BLaER1 treated with 17β-estradiol and CSF1 and Interleukin-3, amounts not matched to agents 10 nM and 100 nM (cell line): Measurements from ENCODE around the gene CACNB2.

ENCODE experiments used
- H3K27ac ChIP-seq, 11 experiments: shearing (Covaris generic); formaldehyde crosslinking; 2 replicates each; pipeline ENCODE4 v1.8.1; 2022
- H3K27me3 ChIP-seq, 11 experiments: shearing (Covaris generic); formaldehyde crosslinking; 2 replicates each; pipeline ENCODE4 v1.8.1; 2022
- H3K36me3 ChIP-seq, 11 experiments: shearing (Covaris generic); formaldehyde crosslinking; 2 replicates each; pipeline ENCODE4 v1.8.1; 2022
- H3K4me1 ChIP-seq, 10 experiments: shearing (Covaris generic); formaldehyde crosslinking; 2 replicates each; pipeline ENCODE4 v1.8.1; 2022
- H3K4me2 ChIP-seq, 11 experiments: shearing (Covaris generic); formaldehyde crosslinking; 2 replicates each; pipeline ENCODE4 v1.8.1; 2022
- H3K4me3 ChIP-seq, 10 experiments: shearing (Covaris generic); formaldehyde crosslinking; 2 replicates each; pipeline ENCODE4 v1.8.1; 2022
- H3K9ac ChIP-seq, 11 experiments: shearing (Covaris generic); formaldehyde crosslinking; 2 replicates each; pipeline ENCODE4 v1.8.1; 2022
- H3K9me3 ChIP-seq, 11 experiments: shearing (Covaris generic); formaldehyde crosslinking; replicated peaks in 1 of 11; 2 replicates each; pipeline ENCODE4 v1.8.1; 2022
- H4K20me1 ChIP-seq, 11 experiments: shearing (Covaris generic); formaldehyde crosslinking; 2 replicates each; pipeline ENCODE4 v1.8.1; 2022
- Cebpa-rat ChIP-seq, 11 experiments: shearing (Covaris generic); IDR thresholded peaks; 2 replicates each; pipeline ENCODE4 v1.8.1; 2022

Gene CACNB2

DNA sequence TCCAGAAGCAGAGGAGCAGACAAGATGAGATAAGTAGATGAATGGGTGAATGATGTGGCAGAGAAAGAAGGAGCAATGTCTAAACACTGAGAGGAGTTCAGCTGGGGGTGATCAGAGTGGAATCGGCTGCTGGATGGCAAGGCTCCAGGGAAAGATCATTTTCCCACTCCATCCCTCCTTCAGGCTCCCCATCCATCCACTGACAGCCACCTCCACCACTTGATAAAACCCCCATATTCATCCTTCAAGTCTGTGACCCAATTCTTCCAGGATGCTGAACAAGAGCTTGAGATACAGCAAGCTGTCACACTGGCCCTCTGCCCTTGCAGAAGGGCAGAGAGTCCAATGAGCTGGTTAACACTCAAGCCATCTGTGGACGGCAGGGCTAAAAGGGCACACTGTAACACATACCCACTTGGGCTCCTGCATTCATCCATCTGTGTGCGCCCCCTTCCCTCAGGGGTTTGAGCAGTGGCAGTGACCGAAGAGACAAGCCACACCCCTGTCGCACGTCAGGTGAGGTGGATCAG lies 30.8 kb upstream of the CACNB2 start:
- Histone ChIP-seq H3K27ac (no peak overlapping the region), H3K27me3 (no peaks in the 10 kb centered on the region), H3K9ac (no peak overlapping the region), H3K9me3 (no peaks in the 10 kb centered on the region), H3K4me3 (no peak overlapping the region), H3K4me1 (no peaks in the 10 kb centered on the region), H4K20me1 (no peaks in the 10 kb centered on the region), H3K36me3 (no peaks in the 10 kb centered on the region), H3K4me2 (no peak overlapping the region)
- no peak for TF ChIP-seq Cebpa-rat (IDR thresholded peaks at IDR 0.05)

DNA sequence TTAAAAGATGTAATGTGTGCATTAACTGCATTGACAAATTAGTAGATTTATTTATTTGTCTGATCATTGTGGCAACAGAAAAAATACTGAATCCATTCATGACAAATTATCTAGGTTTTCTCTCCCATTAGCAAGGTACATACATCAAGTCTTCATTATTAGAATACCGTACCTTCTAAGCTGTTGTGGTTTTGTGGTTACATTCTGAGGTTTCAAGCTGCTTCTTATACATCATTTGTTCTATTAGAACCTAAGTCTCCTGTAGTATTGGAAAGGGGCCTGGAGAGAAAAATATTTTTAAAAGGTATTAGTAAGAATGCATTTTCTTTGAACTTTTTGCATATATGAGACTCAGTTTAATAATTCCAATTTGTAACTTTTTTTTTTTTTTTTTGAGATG lies 26.3 kb upstream of the CACNB2 start:
- Histone ChIP-seq H3K4me2 (no peak overlapping the region), H4K20me1 (no peaks in the 10 kb centered on the region), H3K9me3 (peaks cover 0 to 8% (median 2%) of the 10 kb centered on the region in 11 experiments; a peak in 7 of 22 replicates), H3K27me3 (no peaks in the 10 kb centered on the region), H3K4me3 (no peak overlapping the region), H3K27ac (no peak overlapping the region), H3K4me1 (no peaks in the 10 kb centered on the region), H3K36me3 (no peaks in the 10 kb centered on the region), H3K9ac (no peak overlapping the region)
- TF ChIP-seq Cebpa-rat (IDR thresholded peaks at IDR 0.05), result no peak

DNA sequence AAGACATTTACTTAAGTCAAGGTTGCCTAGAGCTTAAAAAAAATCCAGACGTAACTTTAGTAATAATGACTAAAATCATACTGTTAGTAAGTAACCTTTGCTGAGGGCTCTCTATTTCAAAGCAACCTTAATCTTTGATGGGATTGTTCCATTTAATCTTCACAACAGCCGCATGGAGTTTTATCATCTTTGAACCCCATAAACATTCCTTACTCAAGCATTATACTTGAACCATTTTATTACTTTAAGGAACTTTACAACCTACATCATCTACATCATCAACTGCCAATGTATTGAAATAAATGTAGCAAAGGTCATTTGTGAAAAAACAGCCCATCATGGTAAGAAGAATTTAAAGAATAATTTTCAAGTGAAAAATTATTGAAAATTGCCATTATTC lies 22.9 kb upstream of the CACNB2 start:
- Histone ChIP-seq H3K27ac (no peak overlapping the region), H3K9me3 (peaks cover 0 to 17% (median 5%) of the 10 kb centered on the region in 11 experiments; a peak in 8 of 22 replicates), H3K4me1 (no peaks in the 10 kb centered on the region), H3K36me3 (no peaks in the 10 kb centered on the region), H3K4me3 (no peak overlapping the region), H3K4me2 (no peak overlapping the region), H4K20me1 (no peaks in the 10 kb centered on the region), H3K9ac (no peak overlapping the region), H3K27me3 (no peaks in the 10 kb centered on the region)
- TF ChIP-seq Cebpa-rat (IDR thresholded peaks at IDR 0.05), result no peak

DNA sequence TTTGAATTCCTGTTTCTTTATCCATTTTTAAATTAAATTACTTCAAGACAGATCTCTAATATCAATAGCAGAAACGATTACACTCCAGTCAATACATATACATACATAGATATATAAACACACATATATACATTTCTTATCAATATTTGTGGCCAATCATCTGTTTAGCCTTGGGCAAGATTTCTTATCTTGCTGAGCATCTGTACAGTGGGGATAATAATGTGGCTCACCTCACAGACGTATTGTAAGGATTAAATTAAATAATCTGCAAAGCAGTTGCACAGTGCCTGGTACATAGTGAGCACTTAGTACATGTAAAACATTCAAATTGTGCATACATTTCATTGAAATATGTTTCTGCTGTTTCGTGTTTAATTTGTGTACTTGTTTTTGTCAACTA lies 17.5 kb upstream of the CACNB2 start:
- no peak for TF ChIP-seq Cebpa-rat (IDR thresholded peaks at IDR 0.05)
- no peak overlapping the region for H3K4me3 ChIP-seq
- H3K27me3 ChIP-seq, result no peaks in the 10 kb centered on the region
- no peaks in the 10 kb centered on the region for H3K36me3 ChIP-seq
- no peaks in the 10 kb centered on the region for H4K20me1 ChIP-seq
- no peak overlapping the region for H3K4me2 ChIP-seq
- H3K9me3 ChIP-seq, result peaks cover 0 to 17% (median 5%) of the 10 kb centered on the region in 11 experiments; a peak in 8 of 22 replicates
- no peak overlapping the region for H3K27ac ChIP-seq
- H3K9ac ChIP-seq, result no peak overlapping the region
- no peaks in the 10 kb centered on the region for H3K4me1 ChIP-seq

DNA sequence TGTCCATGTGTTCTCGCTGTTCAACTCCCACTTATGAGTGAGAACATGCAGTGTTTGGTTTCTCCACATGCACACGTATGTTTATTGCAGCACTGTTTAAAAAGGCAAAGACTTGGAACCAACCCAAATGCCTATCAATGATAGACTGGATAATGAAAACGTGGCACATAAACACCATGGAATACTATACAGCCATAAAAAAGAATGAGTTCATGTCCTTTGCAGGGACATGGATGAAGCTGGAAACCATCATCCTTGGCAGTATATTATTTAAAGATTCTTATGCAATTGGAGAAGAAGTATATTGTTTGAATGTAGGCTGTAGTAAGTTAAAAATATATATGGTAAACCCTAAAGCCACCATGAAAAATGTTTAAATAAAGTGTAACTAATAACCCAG lies 7.2 kb upstream of the CACNB2 start:
- no peak for TF ChIP-seq Cebpa-rat (IDR thresholded peaks at IDR 0.05)
- H3K9ac ChIP-seq, result no peak overlapping the region
- no peak overlapping the region for H3K27ac ChIP-seq
- no peaks in the 10 kb centered on the region for H3K27me3 ChIP-seq
- H3K4me1 ChIP-seq, result no peaks in the 10 kb centered on the region
- no peak overlapping the region for H3K4me2 ChIP-seq
- H3K36me3 ChIP-seq, result no peaks in the 10 kb centered on the region
- no peaks in the 10 kb centered on the region; a peak in 1 of 22 replicates for H3K9me3 ChIP-seq
- H4K20me1 ChIP-seq, result no peaks in the 10 kb centered on the region
- H3K4me3 ChIP-seq, result no peak overlapping the region

DNA sequence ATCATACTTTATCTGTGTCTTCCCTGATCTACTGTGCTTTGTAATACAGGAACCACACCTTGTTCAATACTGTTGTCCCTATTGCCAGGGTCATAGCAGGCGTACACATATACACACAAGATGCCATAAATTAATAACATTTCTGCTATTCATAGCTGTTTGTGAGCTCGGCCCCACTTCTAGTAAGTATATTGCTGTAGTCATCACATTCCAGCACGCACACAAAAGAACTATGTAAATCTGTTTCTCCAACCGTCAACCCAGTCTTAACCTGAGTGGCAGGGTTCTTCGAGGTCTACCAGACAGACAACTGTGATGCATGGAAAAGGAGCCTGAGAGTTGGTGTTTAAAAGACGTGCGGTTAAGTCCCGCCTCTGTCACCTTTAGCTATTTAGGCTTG lies 5.7 kb upstream of the CACNB2 start:
- no peak overlapping the region for H3K9ac ChIP-seq
- H3K4me2 ChIP-seq, result no peak overlapping the region
- TF ChIP-seq Cebpa-rat (IDR thresholded peaks at IDR 0.05), result no peak
- no peaks in the 10 kb centered on the region for H3K36me3 ChIP-seq
- peaks cover 5 to 14% (median 9%) of the 10 kb centered on the region in 11 experiments; a peak in 21 of 22 replicates for H3K27me3 ChIP-seq
- H3K27ac ChIP-seq, result no peak overlapping the region
- H3K4me3 ChIP-seq, result no peak overlapping the region
- no peaks in the 10 kb centered on the region for H3K4me1 ChIP-seq
- peaks cover 2 to 10% (median 6%) of the 10 kb centered on the region in 11 experiments; a peak in 19 of 22 replicates for H3K9me3 ChIP-seq
- no peaks in the 10 kb centered on the region for H4K20me1 ChIP-seq

DNA sequence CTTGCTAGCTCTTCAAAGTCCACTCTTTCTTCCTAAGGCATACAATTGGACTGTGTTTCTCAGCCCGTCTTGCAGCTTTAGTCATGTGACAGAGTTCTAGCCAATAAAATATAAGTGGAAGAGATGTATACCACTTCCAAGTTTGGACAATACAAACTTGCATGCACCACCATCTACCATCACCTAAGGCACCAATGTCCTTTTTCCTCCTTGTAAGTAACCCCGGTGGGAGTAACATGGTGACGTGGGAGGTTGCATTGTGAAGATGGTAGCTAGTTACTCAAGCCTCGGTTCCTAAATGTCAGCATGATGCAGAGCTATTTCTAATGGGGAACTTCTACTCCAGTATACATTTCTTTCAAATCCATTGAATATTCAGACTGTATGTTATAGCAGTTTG lies 5.3 kb upstream of the CACNB2 start:
- Histone ChIP-seq H3K36me3 (no peaks in the 10 kb centered on the region; a peak in 1 of 22 replicates), H3K4me1 (no peaks in the 10 kb centered on the region), H4K20me1 (no peaks in the 10 kb centered on the region), H3K4me2 (no peak overlapping the region), H3K27ac (no peak overlapping the region), H3K9ac (no peak overlapping the region), H3K4me3 (no peak overlapping the region), H3K9me3 (peaks cover 6 to 14% (median 11%) of the 10 kb centered on the region in 11 experiments), H3K27me3 (peaks cover 10 to 18% (median 13%) of the 10 kb centered on the region in 11 experiments)
- TF ChIP-seq Cebpa-rat (IDR thresholded peaks at IDR 0.05), result no peak

DNA sequence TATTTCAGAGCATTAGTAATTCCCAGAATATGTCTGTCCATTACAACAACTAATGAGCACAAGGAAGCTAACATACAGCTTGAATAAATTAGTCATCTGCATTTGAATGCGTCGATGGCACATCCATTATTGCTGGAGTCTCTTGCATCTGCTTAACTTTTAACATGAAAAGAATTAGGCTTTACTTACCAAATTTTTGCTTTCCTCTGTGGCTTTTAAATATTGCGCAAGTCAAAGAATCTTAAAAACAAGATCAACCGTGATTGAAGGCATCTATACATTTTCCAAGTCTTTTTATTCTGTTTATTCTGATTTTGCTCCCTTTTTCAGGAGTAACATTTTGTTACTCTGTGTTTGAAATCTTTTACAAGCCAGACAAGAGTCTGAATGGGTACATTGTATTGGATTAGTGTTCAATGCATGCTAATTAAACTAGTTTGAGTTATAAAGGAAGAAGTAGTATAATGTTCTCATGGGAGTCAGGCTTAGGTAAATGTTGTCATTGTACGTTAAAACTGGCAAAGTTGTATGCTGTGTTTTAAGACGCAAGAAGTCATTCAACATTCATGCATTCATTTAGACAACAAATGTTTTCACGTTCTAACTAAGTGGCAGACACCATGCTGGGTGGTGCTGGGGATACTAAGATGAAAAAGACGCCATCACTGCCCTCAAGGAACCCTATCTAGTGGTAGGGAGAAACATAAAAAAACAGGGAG lies 4.0 kb upstream of the CACNB2 start:
- Histone ChIP-seq H3K4me3 (no peak overlapping the region), H3K4me2 (no peak overlapping the region), H4K20me1 (no peaks in the 10 kb centered on the region), H3K4me1 (no peaks in the 10 kb centered on the region), H3K36me3 (no peaks in the 10 kb centered on the region; a peak in 1 of 22 replicates), H3K27me3 (peaks cover 21 to 31% (median 27%) of the 10 kb centered on the region in 11 experiments), H3K9ac (no peak overlapping the region), H3K9me3 (peaks cover 17 to 27% (median 21%) of the 10 kb centered on the region in 11 experiments), H3K27ac (no peak overlapping the region)
- peak in 3 of 11 experiments; percentile 40 to 70 (median 50); a peak in 5 of 22 replicates for TF ChIP-seq Cebpa-rat (IDR thresholded peaks at IDR 0.05)

DNA sequence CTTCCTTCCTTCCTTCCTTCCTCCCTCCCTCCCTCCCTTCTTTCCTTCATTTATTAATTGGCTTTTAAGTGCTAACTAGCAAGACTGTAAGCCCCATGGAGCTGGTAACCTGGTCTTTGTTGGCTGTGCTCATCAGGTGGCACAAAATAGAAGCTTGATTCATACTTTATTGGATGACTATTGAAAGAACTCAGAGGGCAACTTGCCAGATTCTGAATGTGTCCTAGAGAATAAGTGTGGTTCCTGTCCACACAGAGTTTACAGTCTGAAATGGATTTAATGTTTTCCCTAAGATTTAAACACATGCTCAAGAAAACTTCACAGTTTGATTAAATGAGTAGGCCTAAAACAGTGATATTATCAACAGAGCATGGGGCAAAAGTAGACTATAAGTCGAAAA lies 3.1 kb upstream of the CACNB2 start:
- H3K27ac ChIP-seq, result no peak overlapping the region

More for the DNA sequence above, 3.1 kb upstream of the CACNB2 start:
- H3K4me2 ChIP-seq, result no peak overlapping the region
- TF ChIP-seq Cebpa-rat (IDR thresholded peaks at IDR 0.05), result no peak
- H3K4me3 ChIP-seq, result no peak overlapping the region
- H3K9me3 ChIP-seq, result peaks cover 17 to 31% (median 26%) of the 10 kb centered on the region in 11 experiments
- peaks cover 30 to 40% (median 35%) of the 10 kb centered on the region in 11 experiments for H3K27me3 ChIP-seq
- no peaks in the 10 kb centered on the region for H4K20me1 ChIP-seq
- H3K4me1 ChIP-seq, result no peaks in the 10 kb centered on the region
- H3K9ac ChIP-seq, result no peak overlapping the region
- no peaks in the 10 kb centered on the region; a peak in 1 of 22 replicates for H3K36me3 ChIP-seq
